ENCODE measurements around the gene STRN3. TPM values are rescaled to one million over a fixed set of nuclear protein-coding genes. Genes with fewer than 3 reads are reported as not detected.

Gene STRN3
- total RNA-seq, 1 donor from 2014 or later, result 34.1 TPM

- DNase-seq (ENCODE audit: extremely low spot score, unreplicated experiment), result no peak
- Mint-ChIP-seq H3K9me3 (no peaks in the 10 kb centered on the region), H3K4me1 (ENCODE audit: unreplicated experiment) (no peaks in the 10 kb centered on the region), H3K27me3 (no peaks in the 10 kb centered on the region), H3K36me3 (peaks cover 32% of the 10 kb centered on the region), H3K27ac (no peak overlapping the region), H3K4me3 (no peak overlapping the region)
- TF ChIP-seq CTCF (conservative IDR thresholded peaks at IDR 0.05), result no peak
These were observed 131.2 kb downstream of the STRN3 start for GRCh38 chr14:30894923-30895515.

GRCh38 chr14:30893819-30894218 lies 132.4 kb downstream of the STRN3 start:
- Mint-ChIP-seq H3K4me1 (ENCODE audit: unreplicated experiment) (no peaks in the 10 kb centered on the region), H3K4me3 (no peak overlapping the region)

GRCh38 chr14:30889244-30889594 lies 137.0 kb downstream of the STRN3 start:
- TF ChIP-seq CTCF (conservative IDR thresholded peaks at IDR 0.05), result no peak
- no peak overlapping the region for H3K27ac Mint-ChIP-seq
- no peaks in the 10 kb centered on the region for H3K9me3 Mint-ChIP-seq

More at GRCh38 chr14:30893819-30894218, 132.4 kb downstream of the STRN3 start:
- Mint-ChIP-seq H3K36me3 (peaks cover 30% of the 10 kb centered on the region), H3K27me3 (no peaks in the 10 kb centered on the region), H3K27ac (no peak overlapping the region), H3K9me3 (no peaks in the 10 kb centered on the region)
- TF ChIP-seq CTCF (conservative IDR thresholded peaks at IDR 0.05), result no peak
- no peak for DNase-seq (ENCODE audit: extremely low spot score, unreplicated experiment)

DNA sequence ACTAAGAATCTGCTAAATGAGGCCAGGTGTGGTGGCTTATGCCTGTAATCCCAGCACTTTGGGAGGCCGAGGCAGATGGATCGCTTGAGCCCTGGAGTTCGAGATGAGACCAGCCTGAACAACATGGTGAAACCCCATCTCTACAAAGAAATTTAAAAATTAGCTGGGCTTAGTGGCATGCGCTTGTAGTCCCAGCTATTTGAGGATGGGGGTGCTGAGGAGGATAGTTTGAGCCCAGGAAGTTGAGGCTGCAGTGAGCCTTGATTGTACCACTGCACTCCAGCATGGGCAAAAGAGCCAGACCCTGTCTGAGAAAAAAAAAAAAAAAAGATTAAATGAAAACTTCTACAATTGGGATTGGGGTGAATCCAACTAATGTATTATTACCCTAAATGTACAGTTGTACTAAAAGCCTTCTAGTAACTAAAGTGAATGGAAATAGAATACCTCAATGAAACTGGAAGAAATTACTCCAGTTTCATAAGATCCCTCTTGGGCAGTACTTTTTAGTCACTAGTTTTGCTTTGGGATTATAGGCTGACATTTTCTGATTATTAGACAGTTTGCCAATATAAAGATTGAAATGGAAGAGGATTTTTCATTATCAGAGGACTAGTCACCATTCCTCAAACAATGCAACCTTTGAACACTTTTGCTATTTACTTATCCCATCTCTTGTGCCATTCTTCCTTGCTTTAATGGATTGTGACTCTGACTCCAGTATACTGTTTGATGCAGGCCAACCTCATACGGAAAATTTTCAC lies 137.5 kb downstream of the STRN3 start:
- no peak for TF ChIP-seq CTCF (conservative IDR thresholded peaks at IDR 0.05)
- H3K4me1 Mint-ChIP-seq (ENCODE audit: unreplicated experiment), result no peaks in the 10 kb centered on the region

More at GRCh38 chr14:30889244-30889594, 137.0 kb downstream of the STRN3 start:
- no peak for DNase-seq (ENCODE audit: extremely low spot score, unreplicated experiment)
- no peaks in the 10 kb centered on the region for H3K4me1 Mint-ChIP-seq (ENCODE audit: unreplicated experiment)
- no peaks in the 10 kb centered on the region for H3K27me3 Mint-ChIP-seq
- no peak overlapping the region for H3K4me3 Mint-ChIP-seq
- peaks cover 8% of the 10 kb centered on the region for H3K36me3 Mint-ChIP-seq

GRCh38 chr14:30885840-30886740 lies 140.1 kb downstream of the STRN3 start:
- no peaks in the 10 kb centered on the region for H3K4me1 Mint-ChIP-seq (ENCODE audit: unreplicated experiment)
- no peaks in the 10 kb centered on the region for H3K27me3 Mint-ChIP-seq
- no peak for DNase-seq (ENCODE audit: extremely low spot score, unreplicated experiment)
- no peak for TF ChIP-seq CTCF (conservative IDR thresholded peaks at IDR 0.05)
- H3K4me3 Mint-ChIP-seq, result no peak overlapping the region
- no peaks in the 10 kb centered on the region for H3K9me3 Mint-ChIP-seq
- H3K36me3 Mint-ChIP-seq, result peaks cover 9% of the 10 kb centered on the region
- no peak overlapping the region for H3K27ac Mint-ChIP-seq

More for the DNA sequence above, 137.5 kb downstream of the STRN3 start:
- no peak overlapping the region for H3K27ac Mint-ChIP-seq
- H3K36me3 Mint-ChIP-seq, result peaks cover 8% of the 10 kb centered on the region
- no peaks in the 10 kb centered on the region for H3K9me3 Mint-ChIP-seq
- no peak for DNase-seq (ENCODE audit: extremely low spot score, unreplicated experiment)
- no peak overlapping the region for H3K4me3 Mint-ChIP-seq
- no peaks in the 10 kb centered on the region for H3K27me3 Mint-ChIP-seq

All from type B pancreatic cell (in vitro differentiated cells).